ENCODE data around the gene CHRNA4.

- no peak for TF ChIP-seq CTCF (conservative IDR thresholded peaks at IDR 0.05; ENCODE audit: low read depth, low read length)
- TF ChIP-seq RFX5 (IDR thresholded peaks at IDR 0.05; ENCODE audit: low read depth, low read length): no peak
These were observed 1.8 kb downstream of the CHRNA4 start for GRCh38 chr20:63359164-63359934.
